SK-N-SH treated with all-trans-retinoic acid at 6 μM for 48 hours (cell line): ENCODE results near the gene MPC1.
"Not testable (repeated sequence)": the region's sequence is repeated elsewhere in the genome, so short reads cannot be mapped to it uniquely, and the experiment has no call there.

ENCODE experiments used
- PPARA ChIP-seq: fragments of 250-450 bp; sonication (Bioruptor Pico); IDR thresholded peaks from 2 replicates; pipeline ENCODE4 v1.5.0; 2020; ENCODE audit warnings: mild to moderate bottlenecking, borderline replicate concordance
- TF ChIP-seq, protein P1 (sequence below): fragments of 250-450 bp; sonication (Bioruptor Pico); IDR thresholded peaks from 2 replicates; pipeline ENCODE4 v1.8.0; 2020; ENCODE audit warnings: mild to moderate bottlenecking, moderate library complexity, borderline replicate concordance
- TF ChIP-seq, protein P2 (sequence below): fragments of 250-450 bp; sonication (Bioruptor Pico); IDR thresholded peaks from 2 replicates; pipeline ENCODE4 v1.5.1; 2020; ENCODE audit warnings: low read depth, mild to moderate bottlenecking, moderate library complexity
- TF ChIP-seq, protein P3 (sequence below): fragments of 250-450 bp; sonication (Bioruptor Pico); IDR thresholded peaks from 2 replicates; pipeline ENCODE4 v1.8.0; 2021; ENCODE audit warnings: low read depth, mild to moderate bottlenecking, moderate library complexity, borderline replicate concordance

DNA sequence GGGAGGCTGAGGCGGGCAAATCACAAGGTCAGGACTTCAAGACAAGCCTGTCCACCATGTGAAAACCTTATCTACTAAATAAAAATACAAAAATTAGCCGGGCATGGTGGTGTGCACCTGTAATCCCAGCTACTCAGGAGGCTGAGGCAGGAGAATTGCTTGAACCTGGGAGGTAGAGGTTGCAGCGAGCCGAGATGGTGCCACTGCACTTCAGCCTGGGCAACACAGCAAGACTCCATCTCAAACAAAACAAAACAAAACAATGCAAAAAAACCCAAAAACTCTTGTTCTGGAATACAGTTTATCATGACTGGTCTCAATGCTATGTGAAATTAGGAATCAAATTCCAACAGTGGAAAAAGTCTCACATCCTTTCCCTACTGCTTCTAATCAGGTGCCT lies 20.3 kb downstream of the MPC1 start:
- TF ChIP-seq, protein P1, sequence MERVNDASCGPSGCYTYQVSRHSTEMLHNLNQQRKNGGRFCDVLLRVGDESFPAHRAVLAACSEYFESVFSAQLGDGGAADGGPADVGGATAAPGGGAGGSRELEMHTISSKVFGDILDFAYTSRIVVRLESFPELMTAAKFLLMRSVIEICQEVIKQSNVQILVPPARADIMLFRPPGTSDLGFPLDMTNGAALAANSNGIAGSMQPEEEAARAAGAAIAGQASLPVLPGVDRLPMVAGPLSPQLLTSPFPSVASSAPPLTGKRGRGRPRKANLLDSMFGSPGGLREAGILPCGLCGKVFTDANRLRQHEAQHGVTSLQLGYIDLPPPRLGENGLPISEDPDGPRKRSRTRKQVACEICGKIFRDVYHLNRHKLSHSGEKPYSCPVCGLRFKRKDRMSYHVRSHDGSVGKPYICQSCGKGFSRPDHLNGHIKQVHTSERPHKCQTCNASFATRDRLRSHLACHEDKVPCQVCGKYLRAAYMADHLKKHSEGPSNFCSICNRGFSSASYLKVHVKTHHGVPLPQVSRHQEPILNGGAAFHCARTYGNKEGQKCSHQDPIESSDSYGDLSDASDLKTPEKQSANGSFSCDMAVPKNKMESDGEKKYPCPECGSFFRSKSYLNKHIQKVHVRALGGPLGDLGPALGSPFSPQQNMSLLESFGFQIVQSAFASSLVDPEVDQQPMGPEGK (CRISPR knock-in tag): not testable (repeated sequence)
- TF ChIP-seq, protein P2, sequence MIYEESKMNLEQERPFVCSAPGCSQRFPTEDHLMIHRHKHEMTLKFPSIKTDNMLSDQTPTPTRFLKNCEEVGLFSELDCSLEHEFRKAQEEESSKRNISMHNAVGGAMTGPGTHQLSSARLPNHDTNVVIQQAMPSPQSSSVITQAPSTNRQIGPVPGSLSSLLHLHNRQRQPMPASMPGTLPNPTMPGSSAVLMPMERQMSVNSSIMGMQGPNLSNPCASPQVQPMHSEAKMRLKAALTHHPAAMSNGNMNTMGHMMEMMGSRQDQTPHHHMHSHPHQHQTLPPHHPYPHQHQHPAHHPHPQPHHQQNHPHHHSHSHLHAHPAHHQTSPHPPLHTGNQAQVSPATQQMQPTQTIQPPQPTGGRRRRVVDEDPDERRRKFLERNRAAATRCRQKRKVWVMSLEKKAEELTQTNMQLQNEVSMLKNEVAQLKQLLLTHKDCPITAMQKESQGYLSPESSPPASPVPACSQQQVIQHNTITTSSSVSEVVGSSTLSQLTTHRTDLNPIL: not testable (repeated sequence)
- TF ChIP-seq, protein P3, sequence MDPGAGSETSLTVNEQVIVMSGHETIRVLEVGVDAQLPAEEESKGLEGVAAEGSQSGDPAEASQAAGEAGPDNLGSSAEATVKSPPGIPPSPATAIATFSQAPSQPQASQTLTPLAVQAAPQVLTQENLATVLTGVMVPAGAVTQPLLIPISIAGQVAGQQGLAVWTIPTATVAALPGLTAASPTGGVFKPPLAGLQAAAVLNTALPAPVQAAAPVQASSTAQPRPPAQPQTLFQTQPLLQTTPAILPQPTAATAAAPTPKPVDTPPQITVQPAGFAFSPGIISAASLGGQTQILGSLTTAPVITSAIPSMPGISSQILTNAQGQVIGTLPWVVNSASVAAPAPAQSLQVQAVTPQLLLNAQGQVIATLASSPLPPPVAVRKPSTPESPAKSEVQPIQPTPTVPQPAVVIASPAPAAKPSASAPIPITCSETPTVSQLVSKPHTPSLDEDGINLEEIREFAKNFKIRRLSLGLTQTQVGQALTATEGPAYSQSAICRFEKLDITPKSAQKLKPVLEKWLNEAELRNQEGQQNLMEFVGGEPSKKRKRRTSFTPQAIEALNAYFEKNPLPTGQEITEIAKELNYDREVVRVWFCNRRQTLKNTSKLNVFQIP: not testable (repeated sequence)
- not testable (repeated sequence) for TF ChIP-seq PPARA (CRISPR knock-in tag)
